Spleen (tissue), 7 donors: ENCODE measurements around the gene STAT3.
"Not testable (repeated sequence)": the region's sequence is repeated elsewhere in the genome, so short reads cannot be mapped to it uniquely, and the experiment has no call there.

Source experiments
- POLR2A ChIP-seq, 3 donors: fragments of 450-650 bp; IDR thresholded peaks; one replicate each; pipeline ENCODE4 v1.5.1; 2017; ENCODE audit warnings: antibody characterized with exemption in 3 of 3, mild to moderate bottlenecking in 1 of 3
- POLR2AphosphoS5 ChIP-seq, 3 donors: sonication (generic); formaldehyde crosslinking; IDR thresholded peaks; one replicate each; pipeline ENCODE4 v1.5.1; 2017; ENCODE audit warnings: antibody characterized with exemption in 3 of 3
- TF ChIP-seq, protein P1 (sequence below), 11 experiments: fragments of 200-600 bp in 7 of 11; fragments of 450-650 bp in 4 of 11; sonication (generic) in 4 of 11; IDR thresholded peaks in 8 of 11; conservative IDR thresholded peaks in 3 of 11; 1 replicate in 7 of 11; 2 replicates in 4 of 11; pipeline versions ENCODE4 v1.4.0 to v1.8.0; 2016 to 2021; ENCODE audit warnings: antibody characterized with exemption in 11 of 11, inconsistent platforms in 4 of 11, mild to moderate bottlenecking in 1 of 11
- donor health status: DM: no; HTN: no; CAD: no; lungs with moderate emphysema.
- donor health status: DM: no; HTN: no; CAD: no.
- donor health status: DM: no; HTN: no; CAD: no.

DNA sequence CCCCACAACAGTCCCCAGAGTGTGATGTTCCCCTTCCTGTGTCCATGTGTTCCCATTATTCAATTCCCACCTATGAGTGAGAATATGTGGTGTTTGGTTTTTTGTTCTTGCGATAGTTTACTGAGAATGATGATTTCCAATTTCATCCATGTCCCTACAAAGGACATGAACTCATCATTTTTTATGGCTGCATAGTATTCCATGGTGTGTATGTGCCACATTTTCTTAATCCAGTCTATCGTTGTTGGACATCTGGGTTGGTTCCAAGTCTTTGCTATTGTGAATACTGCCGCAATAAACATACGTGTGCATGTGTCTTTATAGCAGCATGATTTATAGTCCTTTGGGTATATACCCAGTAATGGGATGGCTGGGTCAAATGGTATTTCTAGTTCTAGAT lies 123.9 kb downstream of the STAT3 start:
- not testable (repeated sequence) for TF ChIP-seq POLR2A, POLR2AphosphoS5 (IDR thresholded peaks at IDR 0.05)
- TF ChIP-seq, protein P1, sequence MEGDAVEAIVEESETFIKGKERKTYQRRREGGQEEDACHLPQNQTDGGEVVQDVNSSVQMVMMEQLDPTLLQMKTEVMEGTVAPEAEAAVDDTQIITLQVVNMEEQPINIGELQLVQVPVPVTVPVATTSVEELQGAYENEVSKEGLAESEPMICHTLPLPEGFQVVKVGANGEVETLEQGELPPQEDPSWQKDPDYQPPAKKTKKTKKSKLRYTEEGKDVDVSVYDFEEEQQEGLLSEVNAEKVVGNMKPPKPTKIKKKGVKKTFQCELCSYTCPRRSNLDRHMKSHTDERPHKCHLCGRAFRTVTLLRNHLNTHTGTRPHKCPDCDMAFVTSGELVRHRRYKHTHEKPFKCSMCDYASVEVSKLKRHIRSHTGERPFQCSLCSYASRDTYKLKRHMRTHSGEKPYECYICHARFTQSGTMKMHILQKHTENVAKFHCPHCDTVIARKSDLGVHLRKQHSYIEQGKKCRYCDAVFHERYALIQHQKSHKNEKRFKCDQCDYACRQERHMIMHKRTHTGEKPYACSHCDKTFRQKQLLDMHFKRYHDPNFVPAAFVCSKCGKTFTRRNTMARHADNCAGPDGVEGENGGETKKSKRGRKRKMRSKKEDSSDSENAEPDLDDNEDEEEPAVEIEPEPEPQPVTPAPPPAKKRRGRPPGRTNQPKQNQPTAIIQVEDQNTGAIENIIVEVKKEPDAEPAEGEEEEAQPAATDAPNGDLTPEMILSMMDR (IDR thresholded peaks at IDR 0.05 in 8 of 11, conservative IDR thresholded peaks at IDR 0.05 in 3 of 11): not testable (repeated sequence)
